ENCODE results near the gene LBHD1. TPM values are rescaled to one million over a fixed set of nuclear protein-coding genes. Genes with fewer than 3 reads are reported as not detected.

LBHD1 gene
- total RNA-seq, 1 donor from 2014 or later = 1.1 TPM

GRCh38 chr11:62708793-62709192 lies 36.7 kb upstream of the LBHD1 start:
- DNase-seq (ENCODE audit: low read depth) (no peak), FAIRE-seq (no peak)
- peak overlapping the region; percentile 46 for H3K4me3 ChIP-seq (ENCODE audit: low read depth, low read length)
- TF ChIP-seq, protein P1, sequence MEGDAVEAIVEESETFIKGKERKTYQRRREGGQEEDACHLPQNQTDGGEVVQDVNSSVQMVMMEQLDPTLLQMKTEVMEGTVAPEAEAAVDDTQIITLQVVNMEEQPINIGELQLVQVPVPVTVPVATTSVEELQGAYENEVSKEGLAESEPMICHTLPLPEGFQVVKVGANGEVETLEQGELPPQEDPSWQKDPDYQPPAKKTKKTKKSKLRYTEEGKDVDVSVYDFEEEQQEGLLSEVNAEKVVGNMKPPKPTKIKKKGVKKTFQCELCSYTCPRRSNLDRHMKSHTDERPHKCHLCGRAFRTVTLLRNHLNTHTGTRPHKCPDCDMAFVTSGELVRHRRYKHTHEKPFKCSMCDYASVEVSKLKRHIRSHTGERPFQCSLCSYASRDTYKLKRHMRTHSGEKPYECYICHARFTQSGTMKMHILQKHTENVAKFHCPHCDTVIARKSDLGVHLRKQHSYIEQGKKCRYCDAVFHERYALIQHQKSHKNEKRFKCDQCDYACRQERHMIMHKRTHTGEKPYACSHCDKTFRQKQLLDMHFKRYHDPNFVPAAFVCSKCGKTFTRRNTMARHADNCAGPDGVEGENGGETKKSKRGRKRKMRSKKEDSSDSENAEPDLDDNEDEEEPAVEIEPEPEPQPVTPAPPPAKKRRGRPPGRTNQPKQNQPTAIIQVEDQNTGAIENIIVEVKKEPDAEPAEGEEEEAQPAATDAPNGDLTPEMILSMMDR (IDR thresholded peaks at IDR 0.05; ENCODE audit: insufficient read depth, low read length, severe bottlenecking) = no peak
- H3K27me3 ChIP-seq (ENCODE audit: control insufficient read depth, insufficient read depth, low read length) = no peaks in the 10 kb centered on the region
- peaks cover 9% of the 10 kb centered on the region for H3K36me3 ChIP-seq (ENCODE audit: control insufficient read depth, insufficient read depth, low read length)

DNA sequence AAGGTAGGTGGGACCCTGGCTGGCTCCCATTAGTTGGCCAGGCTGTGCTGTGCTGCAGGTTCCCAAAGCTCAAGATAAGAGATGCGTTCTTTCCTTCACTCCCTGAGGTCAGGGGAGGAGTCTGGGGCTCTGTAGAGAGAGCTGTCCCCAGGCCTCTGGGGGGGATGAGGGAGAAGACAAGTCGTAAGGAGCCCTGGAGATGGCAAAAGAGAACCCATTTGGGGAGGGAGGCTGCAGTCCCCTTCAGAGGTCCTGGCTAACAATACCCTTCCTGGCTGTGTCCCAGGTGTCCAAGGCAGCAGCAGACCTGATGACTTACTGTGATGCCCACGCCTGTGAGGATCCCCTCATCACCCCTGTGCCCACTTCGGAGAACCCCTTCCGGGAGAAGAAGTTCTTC lies 36.3 kb upstream of the LBHD1 start:
- TF ChIP-seq, protein P1 (IDR thresholded peaks at IDR 0.05; ENCODE audit: insufficient read depth, low read length, severe bottlenecking) = no peak
- DNase-seq (ENCODE audit: low read depth) (no peak), FAIRE-seq (no peak)
- Histone ChIP-seq H3K4me3 (ENCODE audit: low read depth, low read length) (peak overlapping the region; percentile 46), H3K27me3 (ENCODE audit: control insufficient read depth, insufficient read depth, low read length) (no peaks in the 10 kb centered on the region), H3K36me3 (ENCODE audit: control insufficient read depth, insufficient read depth, low read length) (peaks cover 7% of the 10 kb centered on the region)

DNA sequence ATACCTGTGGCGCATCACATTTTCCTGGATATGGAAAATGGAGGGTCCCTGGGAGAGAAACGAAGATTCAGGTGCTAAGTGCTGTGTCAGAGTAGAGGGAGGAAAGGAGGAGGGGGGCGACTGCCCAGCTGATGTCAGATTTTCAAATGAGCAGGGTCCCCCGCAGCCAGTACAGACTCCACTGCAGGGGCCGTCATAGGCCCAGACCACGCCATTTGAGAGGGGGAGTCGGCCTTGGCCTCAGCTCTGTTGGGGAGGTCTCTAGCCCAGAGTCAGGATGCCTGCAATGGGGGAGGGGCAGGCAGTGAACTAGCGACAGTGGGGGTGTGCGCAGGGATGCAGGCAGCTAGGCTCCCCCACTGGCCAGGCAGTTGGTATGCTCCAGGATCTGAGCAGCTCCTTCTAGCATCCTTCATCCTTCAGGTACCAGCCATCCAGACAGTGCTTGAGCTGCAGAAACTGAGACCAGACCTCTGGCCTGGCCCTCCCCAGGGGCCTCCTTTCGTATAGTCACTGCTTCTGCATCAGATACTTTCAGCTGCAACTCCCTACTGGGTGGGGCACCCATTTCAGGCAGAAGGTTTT lies 35.3 kb upstream of the LBHD1 start, which contains the start of the genes BSCL2 and GNG3:
TSS of gene BSCL2 (minus strand) at position 148 of the 585 bp plus-strand sequence. CDS start 229 bp downstream, outside the sequence.
TSS of gene GNG3 (plus strand) at position 400 of the 585 bp plus-strand sequence. CDS start 620 bp downstream, outside the sequence.
- no peaks in the 10 kb centered on the region for H3K27me3 ChIP-seq (ENCODE audit: control insufficient read depth, insufficient read depth, low read length)
- FAIRE-seq (no peak), DNase-seq (ENCODE audit: low read depth) (no peak)
- peaks cover 7% of the 10 kb centered on the region for H3K36me3 ChIP-seq (ENCODE audit: control insufficient read depth, insufficient read depth, low read length)
- H3K4me3 ChIP-seq (ENCODE audit: low read depth, low read length) = peak within 1 kb of the TSS; percentile 60
- TF ChIP-seq, protein P1 (IDR thresholded peaks at IDR 0.05; ENCODE audit: insufficient read depth, low read length, severe bottlenecking) = no peak

GRCh38 chr11:62706850-62707247 lies 34.8 kb upstream of the LBHD1 start:
- Histone ChIP-seq H3K36me3 (ENCODE audit: control insufficient read depth, insufficient read depth, low read length) (peaks cover 5% of the 10 kb centered on the region), H3K4me3 (ENCODE audit: low read depth, low read length) (no peak overlapping the region), H3K27me3 (ENCODE audit: control insufficient read depth, insufficient read depth, low read length) (no peaks in the 10 kb centered on the region)
- FAIRE-seq (no peak), DNase-seq (ENCODE audit: low read depth) (no peak)
- TF ChIP-seq, protein P1 (IDR thresholded peaks at IDR 0.05; ENCODE audit: insufficient read depth, low read length, severe bottlenecking) = no peak

GRCh38 chr11:62705880-62706849 lies 34.1 kb upstream of the LBHD1 start:
- Histone ChIP-seq H3K27me3 (ENCODE audit: control insufficient read depth, insufficient read depth, low read length) (no peaks in the 10 kb centered on the region), H3K4me3 (ENCODE audit: low read depth, low read length) (peak overlapping the region; percentile 60), H3K36me3 (ENCODE audit: control insufficient read depth, insufficient read depth, low read length) (peaks cover 4% of the 10 kb centered on the region)
- FAIRE-seq = no peak
- peak; percentile 76 for DNase-seq (ENCODE audit: low read depth)
- TF ChIP-seq, protein P1 (IDR thresholded peaks at IDR 0.05; ENCODE audit: insufficient read depth, low read length, severe bottlenecking) = no peak

Data from bronchial epithelial cell (primary cell).